Bronchus fibroblast of lung (primary cell): ENCODE data around the gene PKP1. TPM values are rescaled to one million over a fixed set of nuclear protein-coding genes. Genes with fewer than 3 reads are reported as not detected.

Source experiments
- total RNA-seq: library from RNA; depleted of rRNA; stranded (reverse); fragments of >200 nt; gene quantifications from 2 replicates; pipeline ENCODE4 v1.2.3, GENCODE V29; 2015

The PKP1 gene, protein sequence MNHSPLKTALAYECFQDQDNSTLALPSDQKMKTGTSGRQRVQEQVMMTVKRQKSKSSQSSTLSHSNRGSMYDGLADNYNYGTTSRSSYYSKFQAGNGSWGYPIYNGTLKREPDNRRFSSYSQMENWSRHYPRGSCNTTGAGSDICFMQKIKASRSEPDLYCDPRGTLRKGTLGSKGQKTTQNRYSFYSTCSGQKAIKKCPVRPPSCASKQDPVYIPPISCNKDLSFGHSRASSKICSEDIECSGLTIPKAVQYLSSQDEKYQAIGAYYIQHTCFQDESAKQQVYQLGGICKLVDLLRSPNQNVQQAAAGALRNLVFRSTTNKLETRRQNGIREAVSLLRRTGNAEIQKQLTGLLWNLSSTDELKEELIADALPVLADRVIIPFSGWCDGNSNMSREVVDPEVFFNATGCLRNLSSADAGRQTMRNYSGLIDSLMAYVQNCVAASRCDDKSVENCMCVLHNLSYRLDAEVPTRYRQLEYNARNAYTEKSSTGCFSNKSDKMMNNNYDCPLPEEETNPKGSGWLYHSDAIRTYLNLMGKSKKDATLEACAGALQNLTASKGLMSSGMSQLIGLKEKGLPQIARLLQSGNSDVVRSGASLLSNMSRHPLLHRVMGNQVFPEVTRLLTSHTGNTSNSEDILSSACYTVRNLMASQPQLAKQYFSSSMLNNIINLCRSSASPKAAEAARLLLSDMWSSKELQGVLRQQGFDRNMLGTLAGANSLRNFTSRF
- total RNA-seq, result under 0.01 TPM in 1 of 2 replicates, not detected in the other

DNA sequence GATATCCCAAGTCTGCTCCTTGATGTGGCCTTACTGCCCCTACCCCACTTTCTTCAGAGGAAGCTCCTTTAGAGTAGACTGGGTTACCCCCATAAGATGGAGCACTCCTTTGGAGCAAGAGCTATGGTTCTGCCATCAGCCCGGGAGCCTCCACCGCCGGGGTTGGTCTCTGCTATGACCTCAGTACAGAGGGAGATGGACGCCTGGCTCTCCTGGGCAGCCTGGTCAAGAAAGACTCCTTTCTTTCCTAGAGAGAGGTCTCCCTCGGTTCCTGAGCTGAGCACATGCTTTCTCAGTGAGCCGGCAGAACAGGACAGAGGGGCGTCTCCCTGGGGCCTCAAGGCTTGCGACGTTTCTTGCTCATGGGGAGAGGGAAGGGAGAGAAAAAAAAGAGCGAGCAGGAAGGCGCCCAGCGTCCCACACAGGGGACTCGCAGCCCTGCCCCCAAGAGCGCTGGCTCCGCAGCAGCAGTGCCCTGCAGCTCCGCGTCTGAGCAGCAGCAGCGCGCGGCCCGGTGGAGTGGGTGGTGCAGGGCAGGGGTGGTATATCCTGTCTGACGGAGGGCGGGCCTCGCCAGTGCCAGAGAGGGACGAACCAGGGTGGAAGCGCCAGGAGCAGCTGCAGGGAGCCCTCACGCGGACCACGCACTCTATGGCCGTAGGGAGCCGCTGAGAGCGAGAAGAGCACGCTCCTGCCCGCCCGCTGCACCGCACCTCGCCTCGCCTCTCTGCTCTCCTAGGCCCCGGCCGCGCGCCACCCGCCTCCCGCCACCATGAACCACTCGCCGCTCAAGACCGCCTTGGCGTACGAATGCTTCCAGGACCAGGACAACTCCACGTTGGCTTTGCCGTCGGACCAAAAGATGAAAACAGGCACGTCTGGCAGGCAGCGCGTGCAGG, at the start of gene PKP1:
Gene PKP1 (plus strand): TSS at position 576 of the 899 bp plus-strand sequence. CDS start 197 bp downstream, at position 773.

DNA sequence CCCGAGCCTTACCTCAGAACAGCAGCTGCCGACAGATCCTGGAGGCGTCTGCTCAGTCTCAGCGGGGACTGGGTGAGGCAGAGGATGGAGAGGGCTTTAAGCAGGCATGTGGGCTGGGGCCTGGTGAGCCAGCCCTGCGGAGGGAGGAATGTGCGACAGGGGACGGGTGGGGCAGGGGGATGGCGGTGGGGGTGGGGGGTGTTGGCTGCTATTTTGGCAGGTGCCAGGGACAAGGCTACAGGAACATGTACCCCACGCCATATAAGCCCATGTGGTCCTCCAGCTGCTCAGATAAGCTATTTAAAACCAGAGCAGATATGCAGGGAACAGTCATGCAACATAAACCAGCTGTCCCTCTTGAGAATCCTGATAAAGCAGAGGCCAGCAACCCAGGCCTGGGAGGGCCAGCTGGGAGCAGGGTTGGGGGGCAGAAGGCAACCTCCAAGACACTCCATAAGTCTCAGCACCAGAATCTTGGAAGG, 94.3 kb downstream of the PKP1 start, which contains the start of gene TNNT2:
Gene TNNT2 (minus strand): TSS at position 70 of the 482 bp plus-strand sequence. CDS start 4,426 bp downstream, outside the sequence.

Other genes starting within 250 kb of the PKP1 start
- gene CACNA1S, start 171.1 kb upstream of the PKP1 start, total RNA-seq, result not detected in 2 replicates
- under 0.01 TPM in 1 of 2 replicates, not detected in the other for gene ASCL5, start 156.3 kb upstream of the PKP1 start, total RNA-seq
- gene TMEM9, start 129.0 kb upstream of the PKP1 start, total RNA-seq, result 78.0 and 80.6 TPM in 2 replicates
- gene IGFN1, start 92.7 kb upstream of the PKP1 start, total RNA-seq, result not detected in 2 replicates
- gene TNNT2, start 94.2 kb downstream of the PKP1 start, total RNA-seq, result not detected in 2 replicates
- not detected in 2 replicates for gene LAD1, start 115.8 kb downstream of the PKP1 start, total RNA-seq
- not detected in 2 replicates for gene TNNI1, start 138.2 kb downstream of the PKP1 start, total RNA-seq
- gene PHLDA3, start 185.7 kb downstream of the PKP1 start, total RNA-seq, result 45.9 and 49.1 TPM in 2 replicates
- gene CSRP1, start 223.6 kb downstream of the PKP1 start, total RNA-seq, result 501 and 557 TPM in 2 replicates